Right lobe of liver (tissue), 6 donors: ENCODE data around the gene EIPR1. TPM values are rescaled to one million over a fixed set of nuclear protein-coding genes. Genes with fewer than 3 reads are reported as not detected.
A peak's percentile ranks its signal among the peaks of the same experiment; 100 is the strongest.

Experiments used
- ATAC-seq, 4 donors: fragments of 200-7000 bp; cut with Tn5 transposase; one replicate each; pipeline ENCODE4 v1.9.1; 2020; ENCODE audit warnings: mild to moderate bottlenecking in 4 of 4, moderate library complexity in 4 of 4
- DNase-seq, 3 donors: peaks; one replicate each; pipeline ENCODE4 v3.0.0-alpha.2; 2020
- H3K27ac ChIP-seq, 3 donors: fragments of 200-600 bp; one replicate each; pipeline ENCODE4 v1.8.0; 2022
- H3K27me3 ChIP-seq, 2 donors: fragments of 200-600 bp; one replicate each; pipeline ENCODE4 v1.8.0; 2022
- H3K36me3 ChIP-seq, 4 donors: fragments of 200-600 bp; sonication (generic) in 1 of 4; one replicate each; pipeline versions ENCODE4 v1.5.1 to v1.8.0; 2017 to 2022; ENCODE audit warnings: control low read depth in 1 of 4
- H3K4me1 ChIP-seq, 4 donors: fragments of 200-600 bp; sonication (generic) in 1 of 4; one replicate each; pipeline versions ENCODE4 v1.5.1 to v1.8.0; 2017 to 2022; ENCODE audit warnings: control low read depth in 1 of 4
- H3K4me3 ChIP-seq, 3 donors: fragments of 200-600 bp; one replicate each; pipeline ENCODE4 v1.8.0; 2022
- H3K9me3 ChIP-seq, 4 donors: fragments of 200-600 bp; sonication (generic) in 1 of 4; one replicate each; pipeline versions ENCODE4 v1.5.1 to v1.8.0; 2017 to 2022; ENCODE audit warnings: control low read depth in 1 of 4
- CTCF ChIP-seq, 4 donors: fragments of 200-600 bp in 3 of 4; fragments of 450-650 bp in 1 of 4; IDR thresholded peaks; one replicate each; pipeline versions ENCODE4 v1.5.1 to v1.8.0; 2016 to 2022; ENCODE audit warnings: antibody characterized with exemption in 4 of 4, mild to moderate bottlenecking in 2 of 4
- POLR2A ChIP-seq: fragments of 450-650 bp; IDR thresholded peaks from one replicate; pipeline ENCODE4 v1.6.1; 2017; ENCODE audit warnings: antibody characterized with exemption, mild to moderate bottlenecking
- WGBS: methylation state at CpG from one replicate; pipeline ENCODE4 v1.1.6; 2018; ENCODE audit warnings: low coverage, low lambda C conversion rate; ENCODE audit not compliant: insufficient coverage; ENCODE audit errors: missing lambda C conversion rate; 5-methylcytosine and 5-hydroxymethylcytosine counted together
- intact Hi-C, 2 donors: fragments of 100-400 bp; cut with DNase I; formaldehyde crosslinking; loops; one replicate each; pipeline versions ENCODE4 v1.11.2 to v1.14.1; 2022
- total RNA-seq, 6 experiments: library from RNA; depleted of rRNA in 2 of 6; stranded (reverse); fragments of >200 nt in 2 of 6; fragmentation: NEBNext Ultra II Directional in 3 of 6; extraction: Animal tissue kit (Norgen Biotek cat#: 25700) in 3 of 6; gene quantifications; one replicate each; pipeline versions ENCODE4 v1.1.0 to v1.2.4, GENCODE V29; 2016 to 2023
- donor health status: DM: no; HTN: yes; CAD: no.
- donor health status: DM: no; HTN: no; CAD: no.
- donor health status: DM: no; HTN: no; CAD: no.
- donor health status: DM: no; HTN: yes; CAD: no.
- donor health status: DM: no; HTN: yes; CAD: no.

EIPR1 gene
- total RNA-seq, 6 experiments from 2014 or later: 6.8 to 40.6 (median 11.6) TPM

GRCh38 chr2:3178578-3179031, 199.0 kb downstream of the EIPR1 start:
- DNase-seq (no peak), ATAC-seq (peak in 1 of 4 donors; percentile 5)
- intact Hi-C loops: no loop called here
- no CpG with 5 or more reads among the region's 7 CpGs for WGBS
- H3K9me3 ChIP-seq: no peaks in the 10 kb centered on the region
- no peaks in the 10 kb centered on the region for H3K36me3 ChIP-seq
- H3K27ac ChIP-seq: no peak overlapping the region
- H3K4me1 ChIP-seq: no peaks in the 10 kb centered on the region
- TF ChIP-seq CTCF (IDR thresholded peaks at IDR 0.05) (no peak), POLR2A (no peak)
- no peak overlapping the region for H3K4me3 ChIP-seq
- no peaks in the 10 kb centered on the region for H3K27me3 ChIP-seq

GRCh38 chr2:3177891-3178577, 199.6 kb downstream of the EIPR1 start:
- DNase-seq (no peak), ATAC-seq (peak in 1 of 4 donors; percentile 4)
- TF ChIP-seq POLR2A (no peak), CTCF (IDR thresholded peaks at IDR 0.05) (no peak)
- no peaks in the 10 kb centered on the region for H3K4me1 ChIP-seq
- H3K4me3 ChIP-seq: no peak overlapping the region
- no peaks in the 10 kb centered on the region for H3K9me3 ChIP-seq
- H3K27me3 ChIP-seq: no peaks in the 10 kb centered on the region
- H3K27ac ChIP-seq: no peak overlapping the region
- intact Hi-C loops: no loop called here
- H3K36me3 ChIP-seq: no peaks in the 10 kb centered on the region
- WGBS: 85% methylated on average over 8 of the region's 10 CpGs

- H3K4me3 ChIP-seq: no peak overlapping the region
- H3K4me1 ChIP-seq: no peaks in the 10 kb centered on the region
- no peak overlapping the region for H3K27ac ChIP-seq
- H3K36me3 ChIP-seq: no peaks in the 10 kb centered on the region
- TF ChIP-seq POLR2A: no peak
- no peak for TF ChIP-seq CTCF (IDR thresholded peaks at IDR 0.05)
- intact Hi-C loops: no loop called here
- peak in 1 of 3 donors; percentile 40 for DNase-seq
- no peak for ATAC-seq
- no peaks in the 10 kb centered on the region for H3K9me3 ChIP-seq
- WGBS: 98% methylated on average over 17 of the region's 25 CpGs
- no peaks in the 10 kb centered on the region for H3K27me3 ChIP-seq
Measured at GRCh38 chr2:3176869-3177255, 200.8 kb downstream of the EIPR1 start.

GRCh38 chr2:3176071-3176868, 201.3 kb downstream of the EIPR1 start:
- TF ChIP-seq POLR2A: no peak
- TF ChIP-seq CTCF (IDR thresholded peaks at IDR 0.05): no peak
- Histone ChIP-seq H3K27ac (no peak overlapping the region), H3K4me3 (no peak overlapping the region), H3K4me1 (no peaks in the 10 kb centered on the region), H3K36me3 (no peaks in the 10 kb centered on the region), H3K9me3 (no peaks in the 10 kb centered on the region), H3K27me3 (no peaks in the 10 kb centered on the region)
- intact Hi-C loops: no loop called here
- WGBS: 92% methylated on average over 13 of the region's 23 CpGs
- DNase-seq: peak in 1 of 3 donors; percentile 43
- no peak for ATAC-seq
